GM12891 (cell line): ENCODE results near the gene SDHC.

ENCODE experiments used
- POLR2A ChIP-seq: IDR thresholded peaks from 2 replicates; pipeline ENCODE4 v1.6.1; 2011; ENCODE audit warnings: low read depth, low read length, control low read depth
- POLR2AphosphoS5 ChIP-seq: IDR thresholded peaks from 2 replicates; pipeline ENCODE4 v1.6.1; 2011; ENCODE audit warnings: low read depth, low read length, control low read depth
- SPI1 ChIP-seq: IDR thresholded peaks from 2 replicates; pipeline ENCODE4 v1.6.1; 2011; ENCODE audit warnings: low read depth, low read length, control low read depth
- TAF1 ChIP-seq: IDR thresholded peaks from 2 replicates; pipeline ENCODE4 v1.6.1; 2011; ENCODE audit warnings: low read depth, low read length, control low read depth

DNA sequence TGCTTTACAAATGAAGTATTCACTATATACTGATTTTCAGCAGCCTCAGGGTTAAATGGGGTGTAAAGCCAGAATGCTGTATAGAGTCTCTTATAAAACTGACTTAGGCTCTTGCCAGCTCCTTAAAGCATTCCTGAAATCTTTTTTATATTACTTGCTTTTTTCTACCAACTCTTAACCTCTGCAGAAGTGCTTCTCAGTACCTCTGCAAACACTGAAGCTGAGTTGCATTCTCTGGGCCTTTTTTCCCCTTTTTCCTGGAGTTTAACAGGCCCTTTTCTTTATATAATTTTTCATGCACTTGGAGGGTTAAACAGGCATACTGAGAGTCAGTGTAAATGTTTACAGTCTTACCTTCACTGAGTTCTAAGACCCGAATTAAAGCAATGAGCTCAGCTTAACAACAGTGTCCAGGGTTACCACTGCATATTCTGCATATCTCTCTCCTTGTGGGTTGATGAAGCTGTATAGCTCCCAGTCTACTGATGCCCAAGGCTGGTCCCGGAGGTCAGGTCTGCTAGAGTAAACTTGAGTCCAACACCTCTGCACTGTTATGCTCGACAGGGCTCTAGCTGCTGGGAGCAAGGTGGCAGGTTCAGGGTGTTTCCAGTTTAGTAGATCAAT, 94.4 kb downstream of the SDHC start:
- TF ChIP-seq TAF1 (no peak), POLR2A (no peak), POLR2AphosphoS5 (no peak), SPI1 (no peak)
